Measurements from ENCODE around the gene NPSR1. TPM values are rescaled to one million over a fixed set of nuclear protein-coding genes. Genes with fewer than 3 reads are reported as not detected.
"Not testable (repeated sequence)": the region's sequence is repeated elsewhere in the genome, so short reads cannot be mapped to it uniquely, and the experiment has no call there.

The NPSR1 gene
- total and polyA plus RNA-seq, 4 donors = 0.11 to 0.59 (median 0.15) TPM; not detected in 1

DNA sequence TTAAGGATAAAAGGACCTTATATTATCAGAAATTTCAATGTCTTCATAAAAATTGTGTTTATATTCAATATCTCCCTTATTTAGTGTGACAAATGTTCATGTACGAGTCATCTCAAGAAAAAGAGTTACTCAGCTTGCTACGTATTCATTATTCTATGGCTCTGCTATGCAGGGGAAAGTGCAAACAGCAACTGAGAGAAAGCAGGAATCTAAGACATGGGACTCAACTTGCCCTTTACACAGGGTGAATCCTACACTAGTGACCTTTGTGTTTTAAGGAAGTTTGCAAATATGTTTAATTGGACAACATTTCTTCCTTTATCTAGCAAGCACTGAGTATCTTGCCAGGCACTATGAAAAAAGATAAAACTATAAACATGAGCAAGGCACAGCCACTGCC lies 104.7 kb downstream of the NPSR1 start:
- Histone ChIP-seq H3K27ac (ENCODE audit: low read depth, low read length) (no peak overlapping the region), H3K4me1 (ENCODE audit: control insufficient read depth, insufficient read depth, low read length) (no peaks in the 10 kb centered on the region), H3K4me3 (ENCODE audit: low read depth, low read length) (no peak overlapping the region), H3K36me3 (ENCODE audit: control insufficient read depth, insufficient read depth, low read length) (no peaks in the 10 kb centered on the region), H3K27me3 (ENCODE audit: control insufficient read depth, insufficient read depth, low read length) (no peaks in the 10 kb centered on the region), H3K9me3 (ENCODE audit: control insufficient read depth, insufficient read depth, low read length) (no peaks in the 10 kb centered on the region)
- DNase-seq (ENCODE audit: low read depth in 4 of 6, low spot score in 6 of 6) = no peak
- WGBS (ENCODE audit: insufficient coverage) = no CpG with 5 or more reads among the region's 2 CpGs

DNA sequence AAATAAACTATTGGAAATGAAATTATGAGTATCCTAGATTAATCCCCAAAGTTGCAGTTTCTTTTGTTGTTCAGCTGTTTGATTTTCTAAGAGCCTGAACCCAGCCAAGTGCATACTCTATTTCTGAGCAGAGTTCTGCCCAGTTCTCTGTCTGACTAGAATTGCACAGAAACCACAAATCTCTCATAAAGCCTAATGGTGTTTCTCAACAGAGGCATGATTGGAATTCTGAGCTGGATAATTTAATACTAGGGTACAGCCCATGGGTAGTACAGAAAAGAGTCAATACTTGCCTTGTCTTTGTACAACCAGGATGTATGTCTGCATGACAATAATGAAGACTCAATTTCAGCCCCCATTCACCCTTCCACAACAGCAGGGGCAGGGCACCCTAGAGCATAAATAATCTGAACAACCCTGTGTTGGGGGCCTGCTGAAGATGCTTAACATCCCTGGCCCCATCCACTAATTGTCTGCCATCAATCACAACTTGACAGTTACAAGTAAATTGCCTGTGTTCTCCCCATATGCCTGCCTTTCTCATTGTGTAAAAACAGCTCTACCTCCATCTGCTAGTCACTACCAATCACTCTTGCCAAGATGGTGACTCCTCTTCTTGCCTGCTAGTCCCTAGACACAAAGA lies 114.4 kb downstream of the NPSR1 start:
- DNase-seq (ENCODE audit: low read depth in 4 of 6, low spot score in 6 of 6) = peak in 2 of 6 donors; percentile 31 to 61
- no peaks in the 10 kb centered on the region for H3K4me1 ChIP-seq (ENCODE audit: control insufficient read depth, insufficient read depth, low read length)
- no peak overlapping the region for H3K4me3 ChIP-seq (ENCODE audit: low read depth, low read length)
- H3K27ac ChIP-seq (ENCODE audit: low read depth, low read length) = no peak overlapping the region
- H3K36me3 ChIP-seq (ENCODE audit: control insufficient read depth, insufficient read depth, low read length) = no peaks in the 10 kb centered on the region
- H3K27me3 ChIP-seq (ENCODE audit: control insufficient read depth, insufficient read depth, low read length) = no peaks in the 10 kb centered on the region
- no peaks in the 10 kb centered on the region for H3K9me3 ChIP-seq (ENCODE audit: control insufficient read depth, insufficient read depth, low read length)

DNA sequence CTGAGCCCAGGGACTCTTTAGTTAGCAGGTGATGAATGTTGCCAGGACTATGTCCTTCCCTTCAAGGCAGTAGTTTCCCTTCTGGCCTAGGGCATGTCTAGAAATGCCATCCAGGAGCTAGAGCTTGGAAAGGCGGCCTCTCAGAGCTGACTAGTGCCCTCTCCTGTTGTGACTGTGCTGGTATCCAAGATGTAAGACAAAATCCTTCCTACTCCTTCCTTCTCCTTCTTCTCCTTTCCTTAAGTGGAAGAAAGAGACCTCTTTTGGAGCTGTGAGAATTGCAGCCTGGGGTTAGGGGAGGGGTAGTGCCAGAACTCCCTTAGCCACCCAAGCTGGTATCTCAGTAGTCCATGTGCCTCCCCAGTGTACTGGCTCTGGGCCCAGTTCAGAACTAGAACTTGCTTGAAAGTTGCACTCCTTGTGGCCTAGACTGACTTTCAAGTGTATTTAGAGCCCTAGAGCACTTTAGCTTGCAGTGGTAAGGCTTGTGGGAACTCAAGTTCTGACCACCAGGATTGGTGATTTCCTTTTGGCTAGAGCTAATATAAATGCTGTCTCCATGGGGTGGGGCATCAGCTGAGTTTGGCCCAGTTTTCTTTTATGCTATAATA lies 118.8 kb downstream of the NPSR1 start:
- no CpG with 5 or more reads among the region's 1 CpG for WGBS (ENCODE audit: insufficient coverage)

DNA sequence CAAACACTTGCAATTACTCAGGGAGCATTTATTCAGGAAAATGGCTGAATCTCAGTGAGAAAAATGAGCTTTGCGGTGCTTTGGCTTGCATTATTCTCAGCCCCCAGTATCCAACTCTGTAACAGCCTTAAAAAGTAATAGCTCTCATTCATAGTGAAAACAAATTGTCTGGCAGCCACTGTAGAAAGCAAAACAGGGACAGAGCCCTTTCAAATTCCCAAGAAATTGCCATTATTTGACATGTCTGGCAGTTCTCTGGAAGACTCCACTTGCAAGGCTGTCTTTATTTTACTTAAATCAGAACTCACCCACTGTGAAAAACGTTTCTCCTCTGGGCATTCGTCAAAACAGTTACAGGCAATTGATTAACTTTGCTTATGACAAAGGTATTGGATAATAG lies 122.5 kb downstream of the NPSR1 start:
- H3K36me3 ChIP-seq (ENCODE audit: control insufficient read depth, insufficient read depth, low read length) = no peaks in the 10 kb centered on the region
- peak in 1 of 6 donors; percentile 52 for DNase-seq (ENCODE audit: low read depth in 4 of 6, low spot score in 6 of 6)
- no peaks in the 10 kb centered on the region for H3K4me1 ChIP-seq (ENCODE audit: control insufficient read depth, insufficient read depth, low read length)
- no peaks in the 10 kb centered on the region for H3K9me3 ChIP-seq (ENCODE audit: control insufficient read depth, insufficient read depth, low read length)
- no peak overlapping the region for H3K4me3 ChIP-seq (ENCODE audit: low read depth, low read length)
- 67% methylated on average over 1 of the region's 3 CpGs for WGBS (ENCODE audit: insufficient coverage)
- no peaks in the 10 kb centered on the region for H3K27me3 ChIP-seq (ENCODE audit: control insufficient read depth, insufficient read depth, low read length)
- no peak overlapping the region for H3K27ac ChIP-seq (ENCODE audit: low read depth, low read length)

More for the DNA sequence above, 118.8 kb downstream of the NPSR1 start:
- Histone ChIP-seq H3K4me3 (ENCODE audit: low read depth, low read length) (no peak overlapping the region), H3K4me1 (ENCODE audit: control insufficient read depth, insufficient read depth, low read length) (no peaks in the 10 kb centered on the region), H3K36me3 (ENCODE audit: control insufficient read depth, insufficient read depth, low read length) (no peaks in the 10 kb centered on the region), H3K27ac (ENCODE audit: low read depth, low read length) (no peak overlapping the region), H3K9me3 (ENCODE audit: control insufficient read depth, insufficient read depth, low read length) (no peaks in the 10 kb centered on the region), H3K27me3 (ENCODE audit: control insufficient read depth, insufficient read depth, low read length) (no peaks in the 10 kb centered on the region)
- no peak for DNase-seq (ENCODE audit: low read depth in 4 of 6, low spot score in 6 of 6)

DNA sequence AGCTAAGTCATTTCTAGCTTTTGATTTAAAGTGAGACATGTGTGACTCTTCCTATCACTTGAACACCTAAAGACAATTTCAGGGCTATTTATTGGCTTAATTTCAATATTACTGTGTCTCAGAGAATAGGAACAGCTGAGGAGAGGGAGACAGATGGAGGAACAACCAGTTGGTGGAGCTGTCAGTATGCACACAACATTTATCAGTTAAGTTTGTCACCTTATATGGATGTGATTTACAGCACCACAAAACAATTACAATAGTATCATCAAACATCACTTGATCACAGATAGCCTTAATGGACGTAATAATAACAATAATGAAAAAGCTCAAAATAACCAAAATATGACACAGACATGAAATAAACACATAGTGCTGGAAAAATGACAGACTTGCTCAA lies 129.6 kb downstream of the NPSR1 start:
- no CpG with 5 or more reads among the region's 1 CpG for WGBS (ENCODE audit: insufficient coverage)
- Histone ChIP-seq H3K36me3 (ENCODE audit: control insufficient read depth, insufficient read depth, low read length) (no peaks in the 10 kb centered on the region), H3K4me3 (ENCODE audit: low read depth, low read length) (no peak overlapping the region), H3K27me3 (ENCODE audit: control insufficient read depth, insufficient read depth, low read length) (no peaks in the 10 kb centered on the region), H3K4me1 (ENCODE audit: control insufficient read depth, insufficient read depth, low read length) (no peaks in the 10 kb centered on the region), H3K9me3 (ENCODE audit: control insufficient read depth, insufficient read depth, low read length) (peaks cover 2% of the 10 kb centered on the region), H3K27ac (ENCODE audit: low read depth, low read length) (no peak overlapping the region)
- DNase-seq (ENCODE audit: low read depth in 4 of 6, low spot score in 6 of 6) = no peak

DNA sequence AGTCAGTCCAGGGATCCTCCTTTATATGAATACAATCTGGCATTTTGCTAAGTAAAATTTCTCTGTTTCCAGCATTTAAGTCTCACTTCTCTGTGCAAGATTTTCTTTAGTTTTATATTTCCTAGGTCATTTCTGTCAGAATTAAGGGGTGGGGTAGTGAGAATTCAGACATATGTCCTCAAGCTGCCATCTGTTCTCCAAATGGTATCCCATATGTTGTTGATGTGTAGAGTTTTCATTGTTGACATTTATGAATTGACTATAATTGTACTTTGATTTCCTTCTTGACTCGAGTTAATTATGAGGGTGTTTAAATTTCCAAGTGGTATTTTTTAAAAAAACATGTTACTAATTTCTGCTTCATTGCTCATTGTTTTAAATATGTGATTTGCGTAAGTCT lies 148.8 kb downstream of the NPSR1 start:
- H3K27me3 ChIP-seq (ENCODE audit: control insufficient read depth, insufficient read depth, low read length) = no peaks in the 10 kb centered on the region
- DNase-seq (ENCODE audit: low read depth in 4 of 6, low spot score in 6 of 6) = peak in 1 of 6 donors; percentile 94
- H3K9me3 ChIP-seq (ENCODE audit: control insufficient read depth, insufficient read depth, low read length) = peaks cover 1% of the 10 kb centered on the region
- WGBS (ENCODE audit: insufficient coverage) = no CpG with 5 or more reads among the region's 2 CpGs
- H3K27ac ChIP-seq (ENCODE audit: low read depth, low read length) = no peak overlapping the region
- H3K36me3 ChIP-seq (ENCODE audit: control insufficient read depth, insufficient read depth, low read length) = no peaks in the 10 kb centered on the region
- H3K4me3 ChIP-seq (ENCODE audit: low read depth, low read length) = no peak overlapping the region
- no peaks in the 10 kb centered on the region for H3K4me1 ChIP-seq (ENCODE audit: control insufficient read depth, insufficient read depth, low read length)

DNA sequence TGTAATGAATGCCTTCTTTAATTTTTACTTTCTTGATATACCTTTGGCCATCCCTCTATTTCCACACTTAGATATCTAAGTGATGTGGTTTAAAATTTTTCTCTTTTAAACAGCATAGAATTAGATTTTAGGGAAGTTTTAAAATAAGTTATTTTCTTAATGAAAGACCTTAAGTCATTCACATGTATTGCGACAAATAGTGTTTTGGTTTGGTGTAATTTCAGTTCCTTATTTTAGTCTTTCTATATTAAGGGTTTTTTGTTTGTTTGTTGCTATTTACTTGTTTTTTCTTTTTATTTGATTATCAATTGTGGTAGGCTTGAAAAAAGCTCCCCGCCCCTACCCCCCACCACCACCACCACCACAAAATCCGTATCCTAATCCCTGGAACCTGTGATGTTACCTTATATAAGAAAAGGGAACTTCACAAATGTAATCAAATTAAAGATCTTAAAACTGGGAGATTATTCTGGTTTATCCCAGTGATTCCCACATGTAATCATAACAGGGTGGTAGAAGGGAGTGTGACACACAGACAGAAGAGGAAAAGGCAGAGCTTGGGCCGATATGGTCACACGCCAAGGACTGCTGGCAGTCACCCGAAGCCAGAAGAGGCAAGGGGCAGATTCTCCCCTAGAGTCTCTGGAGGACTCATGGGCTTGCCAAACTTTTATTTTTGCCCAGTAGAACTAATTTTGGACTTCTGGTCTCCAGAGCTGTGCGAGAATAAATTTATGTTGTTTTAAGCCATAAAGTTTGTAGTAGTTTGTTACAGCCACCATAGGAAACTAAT lies 149.7 kb downstream of the NPSR1 start:
- no peak for DNase-seq (ENCODE audit: low read depth in 4 of 6, low spot score in 6 of 6)

DNA sequence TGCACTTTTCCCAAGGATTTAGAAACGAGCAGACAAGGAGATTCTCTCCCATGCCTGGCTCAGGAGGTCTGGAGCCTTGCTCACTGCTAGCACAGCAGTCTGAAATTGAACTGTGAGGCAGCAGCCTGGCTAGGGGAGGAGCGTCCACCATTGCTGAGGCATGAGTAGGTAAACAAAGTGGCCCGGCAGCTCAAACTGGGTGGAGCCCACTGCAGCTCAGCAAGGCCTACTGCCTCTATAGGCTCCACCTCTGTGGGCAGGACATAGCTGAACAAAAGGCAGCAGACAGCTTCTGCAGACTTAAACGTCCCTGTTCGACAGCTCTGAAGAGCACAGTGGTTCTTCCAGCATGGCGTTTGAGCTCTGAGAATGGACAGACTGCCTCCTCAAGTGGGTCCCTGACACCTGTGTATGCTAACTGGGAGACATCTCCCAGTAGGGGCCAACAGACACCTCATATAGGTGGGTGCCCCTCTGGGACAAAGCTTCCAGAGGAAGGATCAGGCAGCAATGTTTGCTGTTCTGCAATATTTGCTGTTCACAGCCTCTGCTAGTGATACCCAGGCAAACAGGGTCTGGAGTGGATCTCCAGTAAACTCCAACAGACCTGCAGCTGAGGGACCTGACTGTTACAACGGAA lies 156.3 kb downstream of the NPSR1 start:
- not testable (repeated sequence) for H3K4me1 ChIP-seq (ENCODE audit: control insufficient read depth, insufficient read depth, low read length); DNase-seq (ENCODE audit: low read depth in 4 of 6, low spot score in 6 of 6); H3K27ac ChIP-seq (ENCODE audit: low read depth, low read length); H3K4me3 ChIP-seq (ENCODE audit: low read depth, low read length); H3K27me3 ChIP-seq (ENCODE audit: control insufficient read depth, insufficient read depth, low read length); H3K9me3 ChIP-seq (ENCODE audit: control insufficient read depth, insufficient read depth, low read length); H3K36me3 ChIP-seq (ENCODE audit: control insufficient read depth, insufficient read depth, low read length)
- 73% methylated on average over 6 of the region's 7 CpGs for WGBS (ENCODE audit: insufficient coverage)

More for the DNA sequence above, 149.7 kb downstream of the NPSR1 start:
- no peaks in the 10 kb centered on the region for H3K36me3 ChIP-seq (ENCODE audit: control insufficient read depth, insufficient read depth, low read length)
- no peak overlapping the region for H3K27ac ChIP-seq (ENCODE audit: low read depth, low read length)
- H3K27me3 ChIP-seq (ENCODE audit: control insufficient read depth, insufficient read depth, low read length) = no peaks in the 10 kb centered on the region
- no peak overlapping the region for H3K4me3 ChIP-seq (ENCODE audit: low read depth, low read length)
- WGBS (ENCODE audit: insufficient coverage) = 100% methylated on average over 3 of the region's 7 CpGs
- no peaks in the 10 kb centered on the region for H3K4me1 ChIP-seq (ENCODE audit: control insufficient read depth, insufficient read depth, low read length)
- peaks cover 1% of the 10 kb centered on the region for H3K9me3 ChIP-seq (ENCODE audit: control insufficient read depth, insufficient read depth, low read length)

DNA sequence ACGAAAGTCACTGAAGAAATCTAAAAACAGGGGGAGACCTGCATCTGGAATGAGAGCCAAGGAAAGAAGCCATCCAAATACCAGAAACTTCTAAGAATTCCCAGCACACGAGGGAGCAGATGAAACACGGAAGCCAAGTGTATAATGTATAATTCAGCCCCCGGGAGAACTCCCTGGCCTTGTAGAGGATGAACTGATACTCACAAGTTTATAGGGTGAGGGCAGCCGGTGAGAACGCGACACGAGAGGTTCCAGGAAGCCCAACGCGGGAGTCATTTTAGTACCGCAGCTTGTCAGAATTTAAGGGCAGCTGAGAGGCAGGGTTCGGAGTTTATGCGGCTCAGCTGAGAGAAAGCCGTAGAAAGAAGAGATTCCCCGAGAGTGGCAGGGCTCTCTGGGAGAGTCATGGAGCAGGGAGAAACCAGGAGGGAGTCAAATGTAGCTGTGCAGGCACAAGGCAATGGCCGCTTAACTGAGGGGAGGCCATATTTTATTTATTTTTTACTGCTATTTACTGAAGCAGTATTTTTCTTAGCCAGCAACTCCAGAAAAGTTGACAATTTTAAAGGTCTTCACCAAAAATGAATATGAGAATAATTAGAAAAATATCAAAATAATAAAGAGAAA lies 164.0 kb downstream of the NPSR1 start:
- 67% methylated on average over 13 of the region's 16 CpGs for WGBS (ENCODE audit: insufficient coverage)

More for the DNA sequence above, 164.0 kb downstream of the NPSR1 start:
- no peaks in the 10 kb centered on the region for H3K4me1 ChIP-seq (ENCODE audit: control insufficient read depth, insufficient read depth, low read length)
- H3K27me3 ChIP-seq (ENCODE audit: control insufficient read depth, insufficient read depth, low read length) = no peaks in the 10 kb centered on the region
- H3K36me3 ChIP-seq (ENCODE audit: control insufficient read depth, insufficient read depth, low read length) = no peaks in the 10 kb centered on the region
- H3K4me3 ChIP-seq (ENCODE audit: low read depth, low read length) = no peak overlapping the region
- DNase-seq (ENCODE audit: low read depth in 4 of 6, low spot score in 6 of 6) = peak in 1 of 6 donors; percentile 64
- H3K27ac ChIP-seq (ENCODE audit: low read depth, low read length) = no peak overlapping the region
- no peaks in the 10 kb centered on the region for H3K9me3 ChIP-seq (ENCODE audit: control insufficient read depth, insufficient read depth, low read length)

All from spinal cord (tissue), 10 donors.